HG03342 (cell line): ENCODE data around the gene MSANTD4.
"Not testable (repeated sequence)": the region's sequence is repeated elsewhere in the genome, so short reads cannot be mapped to it uniquely, and the experiment has no call there.

Experiments used
- ATAC-seq: cut with Tn5 transposase; IDR thresholded peaks from one replicate; pipeline ENCODE4 v1.9.1; 2021; ENCODE audit warnings: mild to moderate bottlenecking, moderate library complexity; ENCODE audit not compliant: unreplicated experiment

Gene MSANTD4

DNA sequence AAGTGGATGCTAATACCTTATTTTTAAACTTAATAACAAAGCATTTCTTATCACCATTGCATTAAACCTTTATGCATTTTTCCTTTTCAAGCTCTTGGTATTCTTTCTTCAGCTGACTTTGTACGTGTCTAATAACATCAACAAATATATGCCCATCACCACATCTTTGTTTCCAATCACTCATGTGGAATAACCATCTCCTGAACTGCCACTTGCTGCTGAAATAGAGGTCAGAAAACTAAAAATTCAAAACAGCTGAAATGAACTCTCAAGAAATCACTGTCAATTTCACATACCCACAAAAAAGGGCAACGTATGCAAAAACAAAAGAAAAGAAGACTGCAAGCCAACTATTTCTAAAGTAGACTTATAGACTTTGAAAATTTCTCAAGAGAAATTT is 7.4 kb downstream of the MSANTD4 start:
- ATAC-seq = no peak

DNA sequence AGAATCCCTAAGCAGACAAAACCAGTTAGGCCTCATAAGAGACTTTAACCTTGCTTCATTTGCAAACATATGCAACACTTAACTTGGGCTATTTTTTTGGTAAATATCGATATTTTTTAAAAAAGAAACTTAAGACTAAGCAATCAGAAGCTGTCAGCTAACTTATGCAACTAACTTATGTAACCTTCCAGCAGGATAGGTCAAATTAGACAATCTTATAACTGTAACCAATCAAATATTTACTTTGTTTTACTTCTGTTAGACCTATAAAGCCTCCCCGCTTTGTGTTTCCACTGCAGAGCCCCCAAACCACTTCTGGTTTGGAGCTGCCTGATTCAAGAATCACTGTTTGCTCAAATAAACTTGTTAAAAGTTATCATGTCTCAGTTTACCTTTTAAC is 8.0 kb downstream of the MSANTD4 start:
- ATAC-seq = no peak

GRCh38 chr11:106012744-106013143 is 9.3 kb downstream of the MSANTD4 start:
- no peak for ATAC-seq

DNA sequence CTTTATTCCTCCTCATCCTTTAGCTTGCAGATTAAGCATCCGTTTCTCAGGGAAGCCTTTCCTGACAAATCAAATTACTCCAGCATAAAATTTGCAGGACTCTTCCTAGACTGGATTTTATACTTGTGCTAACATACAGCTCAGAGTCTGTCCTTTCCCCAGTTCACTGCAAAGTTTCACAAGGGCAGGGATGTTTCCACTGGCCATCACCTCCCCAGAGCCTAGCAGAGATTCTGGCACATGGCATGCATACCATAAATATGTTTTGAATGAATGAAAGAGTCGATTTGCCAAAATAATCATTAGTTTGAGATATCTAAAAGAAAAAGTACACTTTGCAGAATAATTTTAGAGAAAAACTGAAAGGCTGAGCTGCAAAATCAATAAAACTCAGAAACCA is 10.6 kb downstream of the MSANTD4 start:
- no peak for ATAC-seq

- ATAC-seq = not testable (repeated sequence)
Measured at GRCh38 chr11:106003094-106003493, 18.9 kb downstream of the MSANTD4 start.

DNA sequence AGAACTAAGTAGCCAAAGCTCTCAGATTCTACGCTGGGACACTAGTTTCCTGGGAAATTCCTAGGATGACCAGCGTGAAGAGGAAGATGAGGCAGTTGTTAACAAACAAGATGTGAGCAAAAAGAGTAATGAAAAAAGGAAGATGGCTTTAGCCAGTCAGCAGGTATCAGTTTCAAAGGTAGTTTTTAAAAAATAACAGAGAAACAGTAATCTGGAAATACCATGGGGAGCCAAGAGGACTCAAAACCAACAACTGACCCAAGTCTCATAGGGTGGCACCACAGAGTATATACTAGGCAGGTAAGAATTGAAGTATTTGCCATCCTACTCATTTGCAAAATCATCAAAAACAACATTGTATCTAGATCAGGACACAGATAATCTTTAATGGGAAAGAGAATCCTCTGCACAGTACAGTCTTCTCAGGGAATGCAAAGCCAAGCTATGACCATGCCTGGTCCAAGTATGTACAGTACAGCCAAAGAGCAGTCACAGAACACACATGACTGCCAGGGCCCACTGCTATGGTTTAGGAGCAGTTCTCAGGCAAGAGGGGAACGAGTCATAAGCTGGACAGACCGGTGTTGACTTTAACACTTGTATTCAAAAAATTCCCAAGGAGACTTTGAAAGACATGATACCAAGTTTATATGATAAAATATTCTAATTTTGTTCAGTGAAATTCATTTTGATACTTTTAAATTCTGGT is 20.6 kb downstream of the MSANTD4 start:
- no peak for ATAC-seq

- no peak for ATAC-seq
Measured at GRCh38 chr11:105991888-105992287, 30.2 kb downstream of the MSANTD4 start.

DNA sequence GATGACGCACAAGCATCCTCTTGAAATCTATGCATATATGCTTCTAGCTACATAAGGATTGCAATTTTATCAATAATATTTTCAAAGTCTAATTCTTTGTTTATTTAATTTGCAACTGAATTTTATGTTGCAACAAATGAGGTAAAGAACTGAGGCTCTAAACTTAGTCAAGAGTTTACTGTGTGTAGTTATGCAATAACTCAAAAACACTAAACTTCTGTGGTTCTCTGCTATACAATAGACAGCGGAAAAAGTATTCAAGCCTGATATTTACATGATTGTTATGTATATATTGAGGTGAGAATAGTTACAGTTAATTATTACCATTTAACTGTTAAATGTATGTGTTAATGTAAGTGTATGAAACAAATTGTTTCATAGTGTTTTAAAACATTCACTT is 32.9 kb downstream of the MSANTD4 start:
- ATAC-seq = no peak

DNA sequence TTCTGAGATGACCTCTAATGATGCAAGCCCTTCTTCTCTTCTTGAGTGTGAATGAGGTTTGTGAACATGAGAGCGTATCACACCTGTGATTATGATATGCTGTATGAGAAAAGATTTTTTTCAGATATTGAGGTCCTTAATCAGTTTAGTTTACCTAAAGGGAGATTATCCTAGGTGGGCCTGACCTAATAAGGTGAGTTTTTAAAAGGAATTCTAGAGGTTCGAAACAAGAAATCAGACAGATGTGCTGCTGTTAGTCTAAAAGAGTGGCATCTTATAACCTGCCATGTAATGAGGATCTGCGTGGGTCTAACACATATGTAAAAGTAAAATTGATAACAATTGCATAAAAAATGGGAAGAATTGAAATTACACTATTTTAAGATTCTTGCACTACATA is 33.8 kb downstream of the MSANTD4 start:
- no peak for ATAC-seq

DNA sequence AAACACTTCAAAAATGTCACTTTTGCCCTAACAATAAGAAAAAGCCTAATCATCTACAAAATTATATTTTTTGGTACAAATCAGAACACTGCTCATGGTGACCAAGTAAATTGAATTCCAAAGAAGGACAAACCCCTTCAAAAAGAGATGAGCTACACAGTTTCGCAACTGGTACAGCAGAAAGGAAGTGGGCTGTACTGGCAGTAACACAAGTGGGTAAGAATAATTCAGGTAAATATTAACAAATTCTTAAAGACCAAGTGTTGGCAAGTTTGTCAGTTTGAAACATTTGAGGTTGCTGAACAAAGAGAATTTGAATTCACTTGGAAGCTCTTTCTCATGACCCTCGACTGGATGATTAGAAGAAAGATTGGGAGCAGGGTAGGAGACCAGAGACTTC is 35.5 kb downstream of the MSANTD4 start:
- ATAC-seq = peak; percentile 47

DNA sequence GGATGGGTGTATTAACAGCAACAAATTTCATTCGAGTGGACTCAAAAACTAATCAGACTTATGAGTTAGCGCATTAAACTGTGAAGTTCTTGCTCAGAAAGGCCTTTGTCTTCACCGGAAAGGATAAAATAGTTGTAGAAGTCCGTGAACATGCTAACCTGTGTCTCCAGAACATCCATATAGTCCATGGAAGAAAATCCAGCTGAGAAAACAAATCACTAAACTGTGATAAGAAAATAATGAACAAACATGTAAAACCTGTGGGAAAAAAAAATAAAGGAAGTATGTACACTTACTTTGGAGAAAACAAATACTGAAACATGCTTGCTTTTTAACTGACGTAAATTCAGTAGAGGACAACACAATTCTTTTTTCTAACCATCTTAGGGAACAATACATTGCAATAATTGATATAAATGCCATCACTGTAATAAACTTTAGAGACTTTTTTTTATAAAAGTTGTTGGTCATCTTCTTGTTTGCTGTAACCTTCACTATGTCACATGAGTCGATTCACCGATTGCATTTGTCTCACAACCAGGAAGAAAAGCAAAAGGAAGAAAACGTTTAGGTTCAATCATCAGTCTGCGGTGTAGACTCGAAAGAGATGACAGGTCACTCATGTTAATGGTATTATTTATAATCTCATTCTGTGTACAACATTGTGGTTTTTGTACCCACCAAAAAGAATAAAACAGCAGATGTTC is 41.9 kb downstream of the MSANTD4 start:
- no peak for ATAC-seq

- ATAC-seq = no peak
Measured at GRCh38 chr11:105975128-105975527, 46.9 kb downstream of the MSANTD4 start.

GRCh38 chr11:105969756-105970155 is 52.3 kb downstream of the MSANTD4 start:
- ATAC-seq = no peak

DNA sequence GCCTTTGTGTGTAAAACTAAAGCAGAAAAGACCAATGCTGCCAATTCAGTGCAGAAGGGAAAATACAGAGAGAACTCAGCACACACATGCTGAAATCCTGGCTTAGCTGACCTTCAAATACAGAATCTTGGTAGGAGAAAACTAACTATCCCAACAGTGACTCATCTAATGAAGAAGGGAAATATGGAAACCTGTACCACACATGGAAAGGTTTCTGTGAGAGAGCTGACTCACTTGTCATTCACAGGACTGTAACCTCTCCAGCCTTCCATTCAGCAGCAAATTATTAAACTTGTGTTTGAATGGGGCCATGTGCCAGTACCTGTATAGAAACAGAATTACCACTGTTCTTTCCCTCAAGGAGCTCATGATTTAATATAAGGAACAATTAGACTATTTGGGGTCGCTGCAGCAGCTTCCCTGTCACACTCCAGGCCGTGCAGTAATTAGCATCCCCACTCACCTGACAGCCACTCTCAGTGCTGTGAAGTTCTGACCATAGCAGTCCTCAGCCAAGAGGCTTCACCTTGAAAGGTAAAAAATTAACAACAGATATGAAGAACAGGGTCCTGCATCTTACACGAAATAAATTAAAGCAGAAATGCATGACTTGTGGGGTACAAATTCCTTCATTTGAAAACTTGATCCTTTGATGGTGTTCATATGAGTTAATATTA is 53.9 kb downstream of the MSANTD4 start:
- no peak for ATAC-seq

DNA sequence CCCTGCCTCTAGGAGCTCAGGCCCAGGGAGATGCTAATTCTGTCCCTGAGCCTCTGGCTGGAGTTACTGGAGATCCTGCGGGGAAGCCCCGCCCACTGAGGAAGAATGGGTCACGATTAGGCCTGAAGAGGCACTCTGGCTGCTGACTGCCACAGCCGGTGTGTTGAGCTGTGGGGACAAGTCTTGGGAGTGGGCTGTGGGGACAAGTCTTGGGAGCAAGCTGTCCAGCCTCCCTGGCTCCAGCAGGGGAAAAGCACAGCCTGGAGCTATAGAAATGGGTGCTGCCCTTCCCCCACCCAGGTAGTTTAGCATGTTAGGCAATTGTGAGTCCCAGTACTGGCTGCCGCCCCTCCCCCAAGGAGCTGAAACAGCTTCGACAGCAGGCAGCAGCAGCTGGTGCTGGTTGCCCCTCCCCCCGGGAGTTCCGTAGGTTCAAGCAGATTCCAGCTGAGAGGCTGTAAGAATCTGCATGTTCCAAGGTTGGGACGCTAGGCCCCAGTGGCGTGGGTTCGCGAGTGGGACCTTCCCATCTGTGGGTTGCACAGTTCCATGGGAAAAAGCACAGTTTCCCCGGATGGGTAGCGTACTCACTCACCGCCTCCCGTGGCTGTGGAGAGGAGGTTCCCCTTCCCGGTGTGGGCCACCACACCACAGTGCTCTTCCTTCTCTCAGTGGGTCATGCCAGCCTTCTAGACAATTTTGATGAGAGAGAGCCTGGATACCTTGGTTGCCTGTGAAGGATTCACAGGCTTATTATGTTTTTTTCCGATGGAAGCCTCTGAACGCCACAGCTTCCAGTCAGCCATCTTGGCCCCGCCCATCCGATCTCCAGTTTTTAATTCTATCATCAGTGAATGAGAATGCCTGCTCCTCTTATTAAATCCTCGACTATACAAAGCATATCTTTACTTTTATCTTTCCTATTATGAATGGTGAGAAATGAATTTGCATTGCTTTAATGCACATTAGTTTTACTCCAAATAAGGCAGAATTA is 61.5 kb downstream of the MSANTD4 start:
- no peak for ATAC-seq
